A673 (cell line): ENCODE measurements around the gene CLCN4. TPM values are rescaled to one million over a fixed set of nuclear protein-coding genes. Genes with fewer than 3 reads are reported as not detected.

Source experiments
- BruUV-seq: library from RNA; stranded (reverse); fragments of 400-500 nt; replicated peaks from 2 replicates; lab custom pipeline; 2021; lab: Mats Ljungman, UMichigan
- CTCF ChIA-PET: fragments of 300-600 bp; sonication (Branson Sonifier 250); formaldehyde crosslinking; loops from one replicate; lab custom pipeline; 2022; ENCODE audit warnings: antibody characterized with exemption; lab: Charles Lee
- POLR2A ChIA-PET: fragments of 300-600 bp; sonication (Branson Sonifier 250); formaldehyde crosslinking; loops from one replicate; lab custom pipeline; 2022; ENCODE audit warnings: antibody characterized with exemption; ENCODE audit not compliant: low non-redundant PET; lab: Charles Lee
- DNase-seq: peaks from one replicate; pipeline ENCODE4 v3.0.0-alpha.2; 2015; ENCODE audit warnings: low spot score
- H3K27ac ChIP-seq: fragments of 200-600 bp; sonication (generic); 2 replicates; pipeline ENCODE4 v1.5.1; 2016; ENCODE audit warnings: mixed run types, low read depth, mild to moderate bottlenecking, mixed read lengths, antibody characterized with exemption, low read length; ENCODE audit not compliant: poor library complexity, severe bottlenecking
- H3K27me3 ChIP-seq: fragments of 200-600 bp; sonication (generic); replicated peaks from 2 replicates; pipeline ENCODE4 v1.6.1; 2017; ENCODE audit warnings: mixed run types, low read depth, mild to moderate bottlenecking, mixed read lengths, antibody characterized with exemption, low read length; ENCODE audit not compliant: insufficient read depth, poor library complexity
- H3K36me3 ChIP-seq: fragments of 200-600 bp; sonication (generic); 2 replicates; pipeline ENCODE4 v1.6.1; 2016; ENCODE audit warnings: mixed run types, mild to moderate bottlenecking, mixed read lengths, antibody characterized with exemption, low read length; ENCODE audit not compliant: insufficient read depth, poor library complexity, severe bottlenecking
- H3K4me1 ChIP-seq: fragments of 200-600 bp; sonication (generic); 2 replicates; pipeline ENCODE4 v1.6.1; 2017; ENCODE audit warnings: mixed run types, mild to moderate bottlenecking, mixed read lengths, antibody characterized with exemption, low read length; ENCODE audit not compliant: insufficient read depth, poor library complexity, severe bottlenecking
- H3K4me3 ChIP-seq: fragments of 200-600 bp; sonication (generic); 2 replicates; pipeline ENCODE4 v1.5.1; 2016; ENCODE audit warnings: low read depth, mixed run types, mild to moderate bottlenecking, mixed read lengths, low read length; ENCODE audit not compliant: poor library complexity, severe bottlenecking
- H3K9me3 ChIP-seq: fragments of 200-600 bp; sonication (generic); 2 replicates; pipeline ENCODE4 v1.6.1; 2016; ENCODE audit warnings: mixed run types, low read depth, mild to moderate bottlenecking, mixed read lengths, antibody characterized with exemption, low read length; ENCODE audit not compliant: poor library complexity, severe bottlenecking
- EZH2 ChIP-seq: fragments of 200-600 bp; sonication (generic); IDR thresholded peaks from 2 replicates; pipeline ENCODE4 v1.6.1; 2017; ENCODE audit warnings: borderline replicate concordance, low read depth, mild to moderate bottlenecking, mixed read lengths, antibody characterized with exemption, low read length; ENCODE audit not compliant: poor library complexity, severe bottlenecking
- intact Hi-C: fragments of 100-400 bp; cut with micrococcal nuclease; formaldehyde crosslinking; loops from one replicate; pipeline ENCODE4 v1.10.0; 2022; ENCODE audit not compliant: unreplicated experiment
- total RNA-seq: library from RNA; stranded (reverse); gene quantifications from 2 replicates; pipeline ENCODE4 v1.2.3, GENCODE V29; 2021
- TF ChIP-seq, protein P1 (sequence below): fragments of 300-800, 200-600 bp; sonication (generic); conservative IDR thresholded peaks from 2 replicates; pipeline ENCODE4 v1.5.1; 2017; ENCODE audit warnings: low read depth, mild to moderate bottlenecking, antibody characterized with exemption, low read length, moderate library complexity, mixed read lengths

Gene CLCN4
- total RNA-seq, 1 experiment from 2014 or later = 1.7 TPM

GRCh38 chrX:10160211-10160610, 3.4 kb downstream of the CLCN4 start:
- no peak overlapping the region for H3K27ac ChIP-seq
- no peaks in the 10 kb centered on the region for H3K36me3 ChIP-seq
- TF ChIP-seq, protein P1, sequence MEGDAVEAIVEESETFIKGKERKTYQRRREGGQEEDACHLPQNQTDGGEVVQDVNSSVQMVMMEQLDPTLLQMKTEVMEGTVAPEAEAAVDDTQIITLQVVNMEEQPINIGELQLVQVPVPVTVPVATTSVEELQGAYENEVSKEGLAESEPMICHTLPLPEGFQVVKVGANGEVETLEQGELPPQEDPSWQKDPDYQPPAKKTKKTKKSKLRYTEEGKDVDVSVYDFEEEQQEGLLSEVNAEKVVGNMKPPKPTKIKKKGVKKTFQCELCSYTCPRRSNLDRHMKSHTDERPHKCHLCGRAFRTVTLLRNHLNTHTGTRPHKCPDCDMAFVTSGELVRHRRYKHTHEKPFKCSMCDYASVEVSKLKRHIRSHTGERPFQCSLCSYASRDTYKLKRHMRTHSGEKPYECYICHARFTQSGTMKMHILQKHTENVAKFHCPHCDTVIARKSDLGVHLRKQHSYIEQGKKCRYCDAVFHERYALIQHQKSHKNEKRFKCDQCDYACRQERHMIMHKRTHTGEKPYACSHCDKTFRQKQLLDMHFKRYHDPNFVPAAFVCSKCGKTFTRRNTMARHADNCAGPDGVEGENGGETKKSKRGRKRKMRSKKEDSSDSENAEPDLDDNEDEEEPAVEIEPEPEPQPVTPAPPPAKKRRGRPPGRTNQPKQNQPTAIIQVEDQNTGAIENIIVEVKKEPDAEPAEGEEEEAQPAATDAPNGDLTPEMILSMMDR = no peak
- no peak for TF ChIP-seq EZH2
- CTCF ChIA-PET = no interaction called here
- DNase-seq = no peak
- peaks cover 4% of the 10 kb centered on the region for H3K27me3 ChIP-seq
- POLR2A ChIA-PET = no interaction called here
- intact Hi-C loops = no loop called here
- no peak overlapping the region for H3K4me3 ChIP-seq
- H3K9me3 ChIP-seq = no peaks in the 10 kb centered on the region
- BruUV-seq = no TSS peak
- H3K4me1 ChIP-seq = peaks cover 14% of the 10 kb centered on the region

GRCh38 chrX:10163031-10163430, 6.3 kb downstream of the CLCN4 start:
- TF ChIP-seq, protein P1 = no peak
- no peak for TF ChIP-seq EZH2
- no TSS peak for BruUV-seq
- intact Hi-C loops = no loop called here

GRCh38 chrX:10164879-10165278, 8.1 kb downstream of the CLCN4 start:
- ChIA-PET CTCF (no interaction called here), POLR2A (no interaction called here)
- DNase-seq = no peak
- TF ChIP-seq EZH2 = no peak
- TF ChIP-seq, protein P1 = no peak
- no TSS peak for BruUV-seq
- Histone ChIP-seq H3K4me3 (no peak overlapping the region), H3K9me3 (no peaks in the 10 kb centered on the region), H3K27me3 (no peaks in the 10 kb centered on the region), H3K36me3 (no peaks in the 10 kb centered on the region), H3K27ac (no peak overlapping the region), H3K4me1 (peaks cover 4% of the 10 kb centered on the region)
- intact Hi-C loops = no loop called here

More at GRCh38 chrX:10163031-10163430, 6.3 kb downstream of the CLCN4 start:
- Histone ChIP-seq H3K9me3 (no peaks in the 10 kb centered on the region), H3K27ac (no peak overlapping the region), H3K27me3 (peaks cover 4% of the 10 kb centered on the region), H3K36me3 (no peaks in the 10 kb centered on the region), H3K4me1 (peaks cover 14% of the 10 kb centered on the region), H3K4me3 (no peak overlapping the region)
- POLR2A ChIA-PET = no interaction called here
- CTCF ChIA-PET = no interaction called here
- DNase-seq = no peak
